GM19099 (cell line): ENCODE measurements around the gene MXD4.

Experiments used
- POLR2A ChIP-seq: IDR thresholded peaks from 3 replicates; pipeline ENCODE4 v1.6.1; 2011; ENCODE audit warnings: low read depth; ENCODE audit not compliant: insufficient read length; ENCODE audit errors: extremely low read depth

MXD4 gene

GRCh38 chr4:2297606-2298531, 36.0 kb upstream of the MXD4 start:
- no peak for TF ChIP-seq POLR2A

DNA sequence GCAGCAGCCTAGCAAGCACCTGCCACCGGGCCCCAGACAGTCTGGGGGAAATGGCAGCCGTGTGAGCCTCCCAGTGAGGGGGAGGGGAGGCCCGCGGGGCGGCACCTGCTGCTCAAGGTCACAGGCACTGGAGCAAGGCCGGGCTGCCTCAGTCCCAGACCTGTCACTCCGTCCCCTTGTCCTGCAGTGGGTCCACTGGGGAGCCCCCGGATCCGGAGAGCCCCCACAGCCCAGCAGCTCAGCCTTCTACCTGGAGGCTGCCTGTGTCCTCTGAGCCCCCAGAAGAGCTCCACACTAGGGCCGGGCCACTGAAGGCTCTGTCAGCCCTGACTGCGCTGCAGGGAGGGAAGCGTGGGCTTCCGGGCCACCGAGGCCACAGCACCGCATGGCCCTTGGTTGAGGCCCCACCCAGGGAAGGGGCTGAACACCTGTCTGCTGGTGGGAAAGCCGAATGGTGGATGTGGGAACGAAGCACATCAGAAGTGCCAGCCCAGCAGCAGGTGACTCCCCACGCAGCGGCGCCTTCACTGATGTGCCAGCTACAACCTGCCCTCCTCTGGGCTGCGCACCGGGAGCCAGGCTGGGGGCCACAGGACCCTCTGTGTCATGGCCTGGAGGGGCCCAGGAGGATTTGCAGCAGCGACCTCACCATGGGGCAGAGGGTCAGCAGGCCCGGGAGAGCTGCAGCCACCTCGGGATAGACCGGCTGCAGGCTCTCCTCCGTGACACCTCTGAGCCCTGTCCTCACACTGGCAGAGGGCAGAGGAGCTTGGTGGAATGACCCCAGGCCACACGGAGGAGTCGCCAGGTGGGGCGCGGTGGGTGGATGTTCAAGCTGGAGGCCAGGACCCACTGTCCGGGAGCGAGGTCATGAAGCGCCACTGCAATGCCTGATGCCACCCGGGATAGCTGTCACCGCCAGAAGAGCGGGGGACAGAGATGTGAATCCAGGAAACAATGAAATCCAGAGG, 35.0 kb upstream of the MXD4 start:
- no peak for TF ChIP-seq POLR2A

- TF ChIP-seq POLR2A, result no peak
Measured at GRCh38 chr4:2295900-2296442, 34.1 kb upstream of the MXD4 start.

DNA sequence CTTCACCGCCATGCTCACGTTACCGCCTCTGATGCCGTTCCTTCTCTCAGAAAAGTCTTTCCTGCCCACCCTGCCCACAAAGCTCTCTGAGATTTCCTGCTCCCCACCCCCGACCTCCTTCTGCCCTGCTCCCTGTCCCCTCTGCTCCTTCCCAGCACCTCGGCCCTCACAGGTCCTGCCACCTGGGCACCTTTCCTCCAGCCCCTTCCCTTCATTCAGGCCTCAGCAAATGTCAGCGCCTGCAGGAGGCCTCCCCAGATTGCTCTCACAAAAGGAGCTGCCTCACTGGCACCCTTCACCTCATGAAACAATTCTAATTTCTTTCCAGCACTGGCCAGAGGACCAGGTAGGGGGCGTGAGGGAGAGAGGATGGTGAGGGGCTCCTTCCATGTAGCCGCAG, 33.6 kb upstream of the MXD4 start:
- no peak for TF ChIP-seq POLR2A

DNA sequence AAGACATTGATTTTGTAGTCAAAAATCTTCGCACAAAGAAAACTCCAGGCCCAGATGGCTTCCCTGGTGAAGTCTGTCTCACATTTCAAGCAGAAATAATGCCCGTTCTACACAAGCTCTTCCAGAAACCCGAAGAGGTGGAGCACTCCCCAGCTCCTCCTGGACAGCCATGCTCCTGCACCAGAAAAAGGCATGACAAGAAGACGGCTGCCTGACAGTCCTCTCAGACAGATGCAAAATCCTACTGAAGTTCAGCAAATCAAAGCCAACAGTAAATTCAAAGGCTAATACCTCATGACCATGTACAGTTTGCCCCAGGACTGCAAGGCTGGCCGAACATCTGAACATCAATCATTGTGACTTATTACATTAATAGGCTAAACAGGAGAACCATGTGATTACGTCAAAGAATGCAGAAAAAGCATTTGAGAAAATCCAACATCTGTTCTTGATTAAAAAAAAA, 30.8 kb upstream of the MXD4 start:
- TF ChIP-seq POLR2A, result no peak

DNA sequence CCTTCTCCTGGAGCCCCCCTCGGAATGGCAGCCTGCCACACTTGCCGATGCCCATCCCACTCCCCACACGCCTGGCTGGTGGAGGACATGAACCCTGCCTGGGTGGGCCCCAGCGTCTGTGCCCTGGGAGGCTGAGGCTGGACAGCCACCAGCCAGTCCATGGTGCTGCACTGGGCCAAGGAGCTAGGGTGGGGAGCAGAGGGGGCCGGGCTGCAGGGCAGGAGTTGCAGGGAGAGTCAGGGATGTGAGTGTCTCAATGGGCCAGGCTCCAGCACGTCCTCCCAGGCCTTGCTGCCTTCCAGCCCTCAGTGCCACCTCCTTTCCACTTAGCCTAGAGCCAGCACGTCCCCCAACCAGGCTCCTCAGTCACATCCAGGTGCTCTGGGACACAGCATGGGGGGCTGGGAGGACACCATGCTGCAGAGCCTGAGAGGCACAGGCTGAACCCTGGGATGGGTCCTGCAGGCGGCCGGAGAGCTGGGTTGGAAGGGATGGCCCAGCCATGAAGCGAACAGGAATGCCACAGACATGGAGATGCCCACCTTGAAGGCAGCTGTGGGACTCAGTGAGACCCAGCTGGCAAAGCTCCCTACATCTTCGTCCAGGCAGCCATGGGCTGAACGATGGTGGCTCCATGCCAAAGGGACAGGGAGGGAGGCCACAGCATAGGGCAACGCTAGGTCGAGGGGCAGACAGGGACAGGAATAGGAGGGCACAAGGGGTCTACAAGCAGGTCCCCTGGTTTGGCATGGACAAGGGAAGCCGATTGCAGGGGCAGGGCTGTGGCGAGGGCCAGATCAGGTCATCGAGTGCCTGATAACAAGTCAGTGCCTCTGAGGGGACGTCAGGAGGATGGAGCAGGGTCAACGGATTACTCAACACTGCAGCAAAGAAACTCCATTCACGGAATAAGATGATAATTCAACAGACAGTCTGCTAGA, 30.1 kb upstream of the MXD4 start:
- TF ChIP-seq POLR2A, result no peak

GRCh38 chr4:2290974-2291704, 29.2 kb upstream of the MXD4 start:
- no peak for TF ChIP-seq POLR2A

DNA sequence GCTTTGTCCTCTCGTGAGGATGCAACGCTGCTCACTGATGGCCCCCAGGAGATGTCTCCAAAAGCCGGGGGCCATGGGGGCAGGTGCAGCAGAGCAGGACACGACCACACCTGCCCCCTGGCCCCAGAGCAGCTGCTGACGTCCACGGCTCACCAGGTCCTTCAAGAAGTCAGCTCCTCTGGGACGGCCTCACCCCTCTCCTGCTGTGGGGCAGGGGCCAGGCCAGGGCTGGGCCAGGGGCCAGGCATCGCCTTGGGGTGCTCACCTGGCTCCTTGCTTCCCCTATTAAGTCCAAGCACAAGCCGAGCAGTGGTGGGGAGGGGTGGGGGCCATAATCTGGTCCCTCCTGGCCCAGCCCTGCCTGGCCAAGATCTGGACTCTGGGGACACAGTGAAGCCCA, 28.6 kb upstream of the MXD4 start:
- TF ChIP-seq POLR2A, result no peak

DNA sequence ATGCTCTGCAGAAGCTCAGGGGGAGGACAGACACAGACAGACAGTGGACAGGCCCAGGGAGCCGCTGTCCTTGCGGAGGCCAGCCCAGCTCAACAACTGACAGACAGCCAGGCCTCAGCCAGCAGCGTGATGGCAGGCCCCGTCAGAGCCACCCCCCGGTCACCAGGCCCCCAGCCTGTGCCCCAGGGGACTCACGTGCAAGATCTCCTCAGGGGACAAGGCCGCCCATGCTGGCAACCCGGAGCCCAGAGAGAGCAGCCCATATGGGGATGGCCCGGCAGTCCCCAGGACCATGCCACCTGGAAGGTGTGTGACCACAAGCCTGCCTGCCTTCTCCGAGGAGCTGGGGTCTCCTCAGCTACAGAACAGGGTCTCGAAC, 28.0 kb upstream of the MXD4 start:
- TF ChIP-seq POLR2A, result no peak

- TF ChIP-seq POLR2A, result no peak
Measured at GRCh38 chr4:2289311-2289954, 27.5 kb upstream of the MXD4 start.

DNA sequence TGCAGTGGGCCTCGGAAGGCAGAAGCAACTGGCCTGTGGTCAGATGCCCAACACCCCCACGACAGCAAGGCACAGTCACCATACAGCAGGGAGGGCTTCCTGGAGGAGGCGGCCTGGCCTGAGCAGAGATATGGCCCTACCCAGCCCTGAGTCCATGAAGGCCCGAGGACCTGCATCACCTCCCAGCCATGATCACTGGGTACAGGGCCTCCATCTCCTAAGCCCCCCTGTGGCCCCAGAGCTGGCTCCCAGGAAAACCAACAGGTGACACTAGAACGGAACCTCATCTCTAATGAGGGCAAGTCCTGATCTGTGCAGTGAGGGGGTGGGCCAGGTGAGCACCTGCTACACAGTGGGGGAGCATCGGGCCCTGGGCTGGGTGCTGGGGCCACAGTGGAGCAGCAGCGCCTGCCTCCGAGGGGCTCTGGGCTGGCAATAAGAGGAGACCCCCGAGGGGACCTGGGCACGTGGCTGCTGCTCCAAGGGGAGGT, 26.2 kb upstream of the MXD4 start:
- TF ChIP-seq POLR2A, result no peak

DNA sequence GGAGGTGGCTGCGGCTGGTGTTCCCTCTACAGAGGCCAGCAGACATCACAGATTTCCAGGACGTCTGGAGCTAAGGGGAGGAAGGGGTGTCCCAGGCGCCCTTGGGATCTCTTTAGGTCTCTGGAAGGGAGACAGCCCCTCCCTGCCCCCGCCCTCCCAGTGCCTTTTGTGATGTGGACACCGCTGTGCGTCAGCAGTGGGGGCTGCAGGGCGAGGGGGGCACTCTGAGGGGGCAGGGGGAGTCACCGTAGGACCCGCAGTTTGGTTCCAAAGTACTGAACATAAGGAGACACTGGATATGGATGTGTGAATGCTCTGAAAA, 25.6 kb upstream of the MXD4 start:
- TF ChIP-seq POLR2A, result no peak
